GM18867 (cell line): ENCODE results near the gene KDELR1.
A peak's percentile ranks its signal among the peaks of the same experiment; 100 is the strongest.

Experiments used
- ATAC-seq: cut with Tn5 transposase; IDR thresholded peaks from one replicate; pipeline ENCODE4 v1.9.1; 2021; ENCODE audit warnings: mild to moderate bottlenecking, moderate library complexity; ENCODE audit not compliant: unreplicated experiment

KDELR1 gene

DNA sequence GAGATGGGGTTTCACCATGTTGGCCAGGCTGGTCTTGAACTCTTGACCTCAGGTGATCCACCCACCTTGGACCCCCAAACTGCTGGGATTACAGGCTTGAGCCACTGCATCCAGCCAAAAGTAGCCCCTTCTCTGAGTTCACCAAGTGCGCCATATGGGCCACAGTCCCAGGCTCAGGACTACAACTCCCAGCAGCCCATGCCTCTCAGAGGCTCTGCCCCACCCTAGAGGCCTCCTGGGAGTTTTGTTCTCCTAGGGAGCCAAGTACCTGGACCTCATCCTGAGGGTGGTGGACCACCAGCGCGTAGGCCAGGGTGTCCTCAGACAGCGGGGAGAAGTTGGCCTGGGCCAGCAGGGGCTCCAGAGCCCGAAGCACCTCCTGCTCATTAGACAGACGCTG, 46.5 kb downstream of the KDELR1 start:
- ATAC-seq: no peak

DNA sequence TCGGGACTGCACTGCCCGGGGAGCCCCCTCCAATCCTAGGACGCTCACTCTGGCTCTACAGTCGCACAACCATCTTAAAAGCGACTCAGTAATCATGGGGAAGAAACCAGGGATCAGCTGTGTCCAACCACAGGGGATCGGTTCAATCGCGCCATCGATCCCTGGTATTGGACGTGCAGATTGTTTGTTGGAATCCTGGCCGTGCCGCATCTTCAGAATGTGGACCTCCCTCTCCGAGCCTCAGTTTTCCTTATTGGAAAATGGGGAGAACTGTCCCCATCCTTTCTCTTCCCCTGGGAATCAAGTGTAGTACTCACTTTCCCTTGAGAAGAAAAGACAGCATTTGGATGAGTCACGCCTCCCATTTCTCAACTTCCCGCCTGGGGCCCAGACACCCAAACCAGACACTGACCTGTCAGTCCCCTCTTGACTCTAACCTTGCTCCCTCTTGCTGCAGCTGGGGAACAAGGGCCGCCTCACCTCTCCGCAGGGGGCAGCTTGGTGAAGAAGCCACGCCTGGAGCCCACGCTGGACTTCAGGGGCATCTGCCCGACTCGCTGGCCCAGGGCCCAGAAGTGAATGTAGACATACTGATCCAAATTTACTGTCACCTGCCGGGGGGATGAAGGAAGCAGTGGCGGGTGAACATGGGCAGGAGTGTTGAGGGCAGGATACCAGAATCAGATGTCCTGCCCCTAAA, 48.4 kb downstream of the KDELR1 start:
- no peak for ATAC-seq

DNA sequence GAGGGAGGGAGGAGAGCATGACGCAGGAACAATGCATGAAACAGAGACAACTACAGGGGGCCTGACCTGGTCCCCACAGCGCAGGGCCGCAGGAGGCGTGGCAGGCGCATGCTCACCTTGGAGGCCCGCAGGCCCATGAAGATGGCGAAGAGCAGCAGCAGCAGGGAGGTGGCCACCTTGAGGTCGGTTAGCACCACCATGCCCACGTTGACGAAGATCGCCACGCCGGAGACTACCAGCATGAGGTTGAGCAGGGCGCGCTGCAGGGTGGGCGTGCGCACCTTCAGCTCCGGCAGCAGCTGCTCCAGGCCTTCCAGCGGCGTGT, 49.0 kb downstream of the KDELR1 start:
- ATAC-seq: no peak

DNA sequence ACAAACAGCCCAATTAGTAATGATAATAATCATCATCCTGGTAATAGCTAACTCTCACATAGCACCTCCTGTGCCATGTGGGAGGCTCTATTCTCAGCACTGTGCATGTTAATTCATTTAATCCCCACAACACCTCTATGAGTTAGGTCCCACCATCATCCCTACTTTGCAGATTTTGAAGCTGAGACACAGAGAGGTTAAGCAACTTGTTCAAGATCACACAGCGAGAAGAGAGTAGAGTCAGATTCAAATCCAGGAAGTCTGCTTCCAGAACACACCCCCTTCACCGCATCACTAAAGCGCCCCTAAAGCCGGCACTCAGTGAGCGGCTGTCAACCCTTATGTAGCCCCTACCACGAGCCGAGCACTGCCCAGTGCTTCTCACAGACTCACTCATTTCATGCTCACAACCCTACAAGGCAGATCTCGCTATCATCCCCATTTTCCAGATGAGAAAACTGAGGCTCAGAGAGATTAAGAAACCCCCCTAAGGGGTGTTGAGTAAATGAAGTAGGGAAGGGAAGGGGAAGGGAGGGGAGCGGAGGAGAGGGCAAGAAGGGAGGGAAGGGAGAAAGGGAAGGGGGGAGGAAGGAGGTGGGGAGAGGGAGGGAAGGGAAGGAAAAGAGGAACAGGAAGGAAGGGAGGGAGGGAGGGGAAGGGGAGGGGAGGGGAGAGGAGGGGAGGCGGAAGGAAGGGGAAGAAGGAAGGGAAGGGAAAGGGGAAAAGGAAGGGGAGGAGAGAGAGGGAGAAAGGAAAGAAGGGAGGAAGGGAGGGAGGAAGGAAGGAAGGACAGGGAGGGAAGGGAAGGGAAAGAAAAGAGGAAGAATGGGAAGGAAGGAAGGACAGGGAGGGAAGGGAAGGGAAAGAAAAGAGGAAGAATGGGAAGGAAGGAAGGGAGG, 49.6 kb downstream of the KDELR1 start:
- no peak for ATAC-seq

DNA sequence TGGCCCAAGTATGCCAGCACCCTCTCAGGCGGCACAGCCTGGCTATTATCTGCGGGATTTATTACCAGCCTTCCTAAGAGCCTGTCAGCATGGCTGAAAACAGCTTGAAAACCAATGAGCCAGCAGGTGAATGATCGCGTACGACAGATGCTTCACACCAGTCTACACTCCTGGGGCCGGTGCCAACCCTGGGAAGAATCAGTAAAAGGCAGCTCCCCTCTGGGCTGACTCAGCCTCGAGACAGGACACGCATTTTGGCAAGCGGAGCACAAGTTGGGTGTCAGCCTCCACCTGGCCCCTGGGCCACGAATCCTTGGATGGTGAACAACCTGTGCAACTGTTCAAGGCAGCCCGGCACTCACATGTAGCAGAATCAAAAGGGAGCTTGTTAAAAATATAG, 50.4 kb downstream of the KDELR1 start:
- no peak for ATAC-seq

DNA sequence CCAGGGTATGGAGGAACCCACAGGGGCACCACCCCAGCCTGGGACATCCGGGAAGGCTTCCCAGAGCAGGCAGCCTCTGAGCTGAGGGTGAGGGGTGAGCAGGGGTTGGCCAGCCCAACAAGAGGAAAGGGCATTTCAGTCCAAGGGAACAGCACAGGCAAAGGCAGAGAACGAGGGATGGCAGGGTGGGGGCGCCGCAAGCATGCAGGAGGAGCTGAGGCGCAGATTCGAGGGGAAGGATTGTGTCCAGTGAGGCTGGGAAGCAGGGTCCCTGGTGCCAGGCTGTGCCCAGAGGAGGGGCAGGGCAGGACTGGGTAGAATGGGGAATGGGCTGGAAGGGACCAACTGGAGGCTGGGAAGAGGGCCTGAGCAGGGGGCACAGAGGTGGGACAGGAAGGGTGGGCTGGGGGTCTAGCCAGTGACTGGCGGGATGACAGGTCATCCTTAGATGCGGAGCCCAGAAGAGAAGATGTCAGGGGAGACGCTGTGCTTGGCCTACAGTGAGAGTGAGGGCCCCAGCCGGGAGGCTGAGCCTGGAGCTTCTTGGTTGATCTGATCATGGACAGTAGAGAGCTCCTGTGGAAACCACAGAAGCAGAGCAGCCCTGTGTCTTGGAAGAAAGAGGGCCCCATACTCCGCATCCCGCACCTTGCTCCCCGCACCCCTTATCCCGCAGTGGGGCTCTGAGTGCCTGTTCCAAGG, 52.4 kb downstream of the KDELR1 start:
- ATAC-seq: no peak

DNA sequence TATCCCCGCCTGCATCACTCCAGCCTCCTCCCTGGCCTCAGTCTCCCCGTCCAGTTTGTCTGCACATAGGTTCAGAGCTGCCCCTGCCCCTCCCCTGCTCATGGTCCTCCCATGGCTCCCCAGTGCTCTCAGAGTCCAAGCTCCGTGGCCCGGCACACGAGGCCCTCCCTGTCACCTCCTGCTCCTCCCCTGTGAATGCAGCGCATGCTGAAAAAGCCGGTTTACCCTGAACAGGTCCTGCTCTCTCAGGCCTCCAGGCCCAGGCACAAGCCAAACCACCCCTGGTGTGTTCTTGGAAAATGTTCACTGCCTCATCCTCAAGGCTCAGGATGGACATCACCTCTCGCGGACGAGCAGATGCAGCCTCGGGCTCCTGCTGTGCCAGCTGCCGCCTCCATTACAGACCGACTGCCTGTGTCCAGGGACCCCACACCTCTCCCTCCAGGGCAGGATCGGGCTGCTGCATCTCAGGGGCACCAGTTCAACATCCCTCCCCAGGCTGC, 53.0 kb downstream of the KDELR1 start:
- no peak for ATAC-seq

DNA sequence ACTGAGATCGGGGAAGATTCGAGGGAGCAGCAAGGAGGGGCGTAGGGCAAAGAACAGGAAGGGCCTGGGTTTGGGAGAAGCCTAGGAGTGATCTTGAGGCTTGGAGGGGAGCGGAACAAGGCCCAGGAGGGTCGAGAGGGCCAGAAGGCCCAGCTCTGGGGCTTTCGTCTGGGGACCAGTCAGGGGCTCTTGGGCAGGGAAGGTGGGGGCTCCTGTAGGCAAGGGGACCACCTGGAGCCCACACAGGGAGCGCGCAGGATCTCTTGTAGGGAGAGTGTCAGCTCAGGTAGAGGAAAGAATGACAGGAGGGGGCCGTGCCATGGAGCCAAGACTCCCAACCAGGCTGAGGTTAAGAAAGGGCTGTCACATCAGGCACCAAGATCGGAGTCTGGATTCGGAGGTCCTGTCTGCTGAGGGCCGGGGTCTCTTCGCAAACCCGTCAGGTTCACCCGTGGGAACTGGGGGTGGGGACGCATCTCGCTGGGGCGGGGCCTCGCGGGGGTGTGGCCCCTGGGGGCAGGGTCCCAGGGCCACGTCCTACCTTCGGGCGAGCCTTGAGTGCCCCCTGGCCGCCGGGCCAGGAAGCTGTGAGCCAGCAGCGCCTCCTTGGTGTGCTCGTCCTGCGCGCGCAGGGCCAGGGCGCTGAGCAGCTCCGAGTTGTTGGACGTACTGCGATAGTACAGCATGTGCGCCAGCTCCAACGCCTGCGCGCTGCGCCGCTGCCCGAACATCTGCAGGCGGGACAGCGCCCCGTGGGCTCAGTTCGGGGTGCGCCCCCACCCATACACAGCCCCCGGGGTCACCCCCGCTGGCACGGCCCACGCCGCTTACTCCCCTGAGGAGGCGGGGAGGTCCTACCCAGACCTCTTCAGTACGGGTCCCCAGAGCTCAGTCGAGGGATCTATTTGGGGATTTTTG, 57.6 kb downstream of the KDELR1 start:
- peak; percentile 49 for ATAC-seq

DNA sequence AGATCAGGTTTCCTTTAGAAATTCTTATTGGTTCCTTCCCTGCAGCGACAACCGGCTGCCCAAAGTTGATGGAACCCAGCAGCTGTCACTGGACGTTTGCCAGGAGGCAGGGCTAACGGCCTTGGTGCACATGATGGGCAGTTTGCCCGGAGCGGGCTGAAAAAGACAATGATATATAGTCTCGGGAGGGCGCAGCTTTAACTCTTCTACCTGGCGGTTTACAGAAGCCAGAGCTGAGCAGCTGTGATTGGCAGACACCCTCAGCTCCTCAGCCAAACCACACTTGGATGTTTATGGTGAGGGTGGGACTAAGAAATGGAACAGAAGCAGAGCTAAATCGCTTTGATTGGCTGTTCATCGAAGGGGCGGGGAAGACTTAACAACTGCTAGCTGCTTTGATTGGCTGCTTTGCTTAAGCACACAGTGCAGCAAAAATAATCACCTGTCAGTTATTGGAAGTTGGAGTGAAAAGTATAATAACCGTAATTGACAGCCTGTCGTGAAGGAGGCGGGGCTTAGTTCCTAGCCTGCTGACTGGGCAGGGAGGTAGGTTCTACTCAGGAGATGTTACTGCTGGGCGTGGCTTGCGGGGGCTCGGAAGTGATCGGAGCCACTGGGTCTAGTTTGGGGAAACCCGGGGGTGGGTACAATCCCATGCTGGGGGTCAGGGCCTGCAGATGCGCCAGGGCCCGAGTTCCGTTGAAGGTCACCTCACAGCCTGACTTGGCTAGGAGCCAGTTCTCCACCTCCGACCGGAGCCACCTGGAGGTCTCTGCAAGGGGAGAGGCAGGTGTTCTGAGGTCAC, 58.5 kb downstream of the KDELR1 start:
- ATAC-seq: peak; percentile 62
